Activated naive CD8-positive, alpha-beta T cell treated with anti-CD3 and anti-CD28 coated beads, Interleukin-2, amount 10 ng/mL, durations not matched to agents 7 days and 5 days (primary cell): ENCODE measurements around the gene GABRR3. TPM values are rescaled to one million over a fixed set of nuclear protein-coding genes. Genes with fewer than 3 reads are reported as not detected.
"Not testable (repeated sequence)": the region's sequence is repeated elsewhere in the genome, so short reads cannot be mapped to it uniquely, and the experiment has no call there.

Experiments
- ATAC-seq: fragments of 150-1000 bp; cut with Tn5 transposase; one replicate; pipeline ENCODE4 v1.10.0; 2021; ENCODE audit warnings: low read depth, moderate library complexity
- POLR2A ChIA-PET: fragments of 350-600 bp; sonication (Branson Sonifier 250); formaldehyde crosslinking; loops from one replicate; lab custom pipeline; 2021; ENCODE audit warnings: antibody characterized with exemption; lab: Charles Lee
- DNase-seq: peaks from one replicate; pipeline ENCODE4 v3.0.0; 2021
- H3K27ac Mint-ChIP-seq: one replicate; pipeline ENCODE4 v1.8.0; 2022; ENCODE audit warnings: mild to moderate bottlenecking, mixed read lengths
- H3K27me3 Mint-ChIP-seq: one replicate; pipeline ENCODE4 v1.8.0; 2022; ENCODE audit warnings: mild to moderate bottlenecking, moderate library complexity, mixed read lengths
- H3K36me3 Mint-ChIP-seq: one replicate; pipeline ENCODE4 v1.8.0; 2021; ENCODE audit warnings: mild to moderate bottlenecking, mixed read lengths
- H3K4me1 Mint-ChIP-seq: one replicate; pipeline ENCODE4 v1.8.0; 2021; ENCODE audit warnings: mixed read lengths
- H3K4me3 Mint-ChIP-seq: one replicate; pipeline ENCODE4 v1.8.0; 2022; ENCODE audit warnings: mild to moderate bottlenecking, moderate library complexity, mixed read lengths
- H3K9me3 Mint-ChIP-seq: one replicate; pipeline ENCODE4 v1.8.0; 2021; ENCODE audit warnings: mixed read lengths
- total RNA-seq, 2 experiments: library from RNA; stranded (reverse); gene quantifications; one replicate each; pipeline ENCODE4 v1.2.3, GENCODE V29; 2021

The GABRR3 gene
- total RNA-seq, 2 experiments from 2014 or later, result not detected

DNA sequence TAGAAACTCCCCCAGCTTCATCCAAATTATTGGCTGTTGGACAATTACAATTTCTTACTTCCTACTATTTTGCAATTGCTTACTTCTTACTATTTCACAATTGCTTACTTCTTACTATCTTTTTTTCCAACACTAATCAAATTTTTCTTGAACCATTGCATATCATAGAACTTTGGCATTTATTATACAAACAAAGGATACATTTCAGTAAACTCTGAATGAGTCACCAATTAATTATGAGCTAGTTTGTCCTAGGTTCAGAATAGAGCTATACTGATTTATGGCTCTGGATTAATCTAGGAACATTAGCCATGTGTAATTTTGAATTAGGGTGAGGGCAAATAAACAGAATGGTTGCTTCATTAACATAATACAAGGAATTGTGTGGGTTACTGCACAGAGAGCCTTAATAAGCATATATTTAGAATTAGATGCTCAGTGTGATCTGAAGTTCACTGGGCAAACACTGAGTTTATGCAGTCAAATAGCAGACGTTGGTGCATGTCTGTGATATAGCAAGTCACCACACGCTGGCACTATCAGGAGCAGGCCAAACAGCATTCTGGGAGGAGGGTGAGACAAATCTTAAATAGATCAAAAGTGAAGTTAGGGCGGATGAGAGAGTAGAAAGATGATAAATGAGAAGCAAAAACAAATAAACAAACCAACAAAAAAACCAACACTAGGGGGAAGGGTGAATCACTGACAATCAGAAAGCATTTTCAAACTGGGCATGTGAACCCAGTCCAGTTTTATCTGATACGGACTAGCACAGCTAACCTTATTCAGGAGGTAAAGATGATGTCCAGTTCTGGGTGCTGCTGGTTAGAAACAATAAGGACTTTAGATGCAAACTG, 21.5 kb downstream of the GABRR3 start:
- no peaks in the 10 kb centered on the region for H3K36me3 Mint-ChIP-seq
- ATAC-seq (no peak), DNase-seq (no peak)
- no peaks in the 10 kb centered on the region for H3K9me3 Mint-ChIP-seq
- H3K27ac Mint-ChIP-seq, result no peak overlapping the region
- no peak overlapping the region for H3K4me3 Mint-ChIP-seq
- H3K27me3 Mint-ChIP-seq, result peaks cover 13% of the 10 kb centered on the region
- peaks cover 6% of the 10 kb centered on the region for H3K4me1 Mint-ChIP-seq
- POLR2A ChIA-PET, result no interaction called here

- POLR2A ChIA-PET, result no interaction called here
- Mint-ChIP-seq H3K27me3 (peaks cover 13% of the 10 kb centered on the region), H3K4me3 (no peak overlapping the region), H3K27ac (no peak overlapping the region), H3K4me1 (peaks cover 6% of the 10 kb centered on the region), H3K36me3 (no peaks in the 10 kb centered on the region), H3K9me3 (no peaks in the 10 kb centered on the region)
- ATAC-seq (no peak), DNase-seq (no peak)
These were observed 22.1 kb downstream of the GABRR3 start for GRCh38 chr3:98012979-98013378.

DNA sequence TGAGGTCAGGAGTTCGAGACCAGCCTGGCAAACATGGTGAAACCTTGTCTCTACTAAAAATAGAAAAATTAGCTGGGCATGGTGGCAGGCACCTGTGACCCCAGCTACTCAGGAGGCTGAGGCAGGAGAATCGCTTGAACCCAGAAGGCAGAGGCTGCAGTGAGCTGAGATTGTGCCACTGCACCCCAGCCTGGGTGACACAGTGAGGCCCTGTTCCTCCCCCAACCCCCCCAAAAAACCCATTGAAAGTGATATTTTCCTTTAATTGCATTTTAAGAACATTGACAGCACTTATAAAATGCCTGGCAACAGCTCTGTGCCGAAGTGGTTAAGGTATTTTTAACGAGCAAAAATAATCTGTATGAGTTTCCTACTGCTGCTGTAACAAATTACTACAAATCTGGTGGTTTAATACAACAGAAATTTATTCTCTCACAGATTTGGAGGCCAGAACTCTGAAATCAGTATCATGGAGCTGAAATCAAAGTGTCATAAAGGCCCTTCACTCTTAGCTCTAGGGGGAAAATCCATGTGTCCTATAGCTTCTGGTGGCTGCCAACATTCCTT, 24.1 kb downstream of the GABRR3 start:
- POLR2A ChIA-PET, DNase-seq, H3K9me3 Mint-ChIP-seq, ATAC-seq, H3K36me3 Mint-ChIP-seq, H3K4me3 Mint-ChIP-seq, H3K27ac Mint-ChIP-seq: not testable (repeated sequence)
- Mint-ChIP-seq H3K4me1 (peaks cover 15% of the 10 kb centered on the region), H3K27me3 (peaks cover 15% of the 10 kb centered on the region)

GRCh38 chr3:98010194-98010882, 24.8 kb downstream of the GABRR3 start:
- Mint-ChIP-seq H3K27me3 (peaks cover 12% of the 10 kb centered on the region), H3K36me3 (peaks cover 2% of the 10 kb centered on the region), H3K27ac (no peak overlapping the region), H3K9me3 (no peaks in the 10 kb centered on the region), H3K4me3 (no peak overlapping the region), H3K4me1 (peaks cover 15% of the 10 kb centered on the region)
- POLR2A ChIA-PET, result no interaction called here
- DNase-seq, result no peak
- ATAC-seq, result no peak

- H3K4me1 Mint-ChIP-seq, result peaks cover 21% of the 10 kb centered on the region
- H3K27ac Mint-ChIP-seq, result no peak overlapping the region
- ATAC-seq, result no peak
- no peak overlapping the region for H3K4me3 Mint-ChIP-seq
- peaks cover 3% of the 10 kb centered on the region for H3K36me3 Mint-ChIP-seq
- peaks cover 2% of the 10 kb centered on the region for H3K9me3 Mint-ChIP-seq
- no peak for DNase-seq
- H3K27me3 Mint-ChIP-seq, result peaks cover 10% of the 10 kb centered on the region
- POLR2A ChIA-PET, result interaction anchor here (0.7 to 0.9 kb wide), 2 partner anchors 49 to 205 kb away, joined by 3 to 5 read pairs; no protein-coding TSS in a partner anchor
These were observed 26.3 kb downstream of the GABRR3 start for GRCh38 chr3:98008855-98009254.

DNA sequence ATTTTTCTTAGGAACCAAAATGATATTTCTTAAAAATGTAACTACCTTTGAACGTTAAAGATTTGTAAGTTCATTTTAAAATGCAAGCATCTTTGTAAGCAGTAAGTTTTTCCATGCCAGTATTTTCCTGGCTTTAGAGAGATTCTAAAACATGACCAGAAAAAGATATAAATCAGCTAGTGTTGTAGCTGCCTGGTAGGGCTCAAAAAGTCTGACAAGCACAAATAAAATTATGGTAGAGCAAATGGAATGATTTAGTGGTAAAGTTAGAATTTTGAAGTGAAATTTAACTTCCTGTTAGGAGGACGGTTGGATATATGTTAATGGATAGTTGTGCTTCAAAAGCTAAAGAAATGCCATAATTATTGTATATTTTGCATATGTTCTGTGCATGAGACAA, 29.7 kb downstream of the GABRR3 start:
- no peak overlapping the region for H3K4me3 Mint-ChIP-seq
- POLR2A ChIA-PET, result no interaction called here
- DNase-seq (no peak), ATAC-seq (no peak)
- H3K27ac Mint-ChIP-seq, result no peak overlapping the region
- H3K36me3 Mint-ChIP-seq, result peaks cover 6% of the 10 kb centered on the region
- H3K27me3 Mint-ChIP-seq, result peaks cover 2% of the 10 kb centered on the region
- H3K9me3 Mint-ChIP-seq, result peaks cover 5% of the 10 kb centered on the region
- peaks cover 28% of the 10 kb centered on the region for H3K4me1 Mint-ChIP-seq

DNA sequence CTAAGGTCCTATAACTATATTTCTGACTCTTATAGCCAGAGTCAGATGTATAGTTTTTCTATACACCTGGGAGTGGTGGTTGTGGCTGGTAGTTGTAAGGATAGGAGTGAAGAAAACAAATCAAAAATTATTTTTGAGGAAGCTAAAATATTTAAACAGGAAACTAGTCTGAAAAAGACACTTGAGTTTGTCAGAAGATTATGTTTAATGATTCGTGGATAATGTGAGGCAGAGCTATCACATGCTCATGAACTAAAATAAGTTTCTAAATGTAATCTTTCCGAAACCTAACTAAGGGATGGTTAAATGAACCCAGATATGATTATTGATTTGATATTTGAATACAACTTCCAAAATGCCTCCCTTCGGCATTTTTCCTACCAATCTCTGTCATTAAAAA, 30.4 kb downstream of the GABRR3 start:
- DNase-seq (no peak), ATAC-seq (no peak)
- Mint-ChIP-seq H3K36me3 (peaks cover 6% of the 10 kb centered on the region), H3K27me3 (peaks cover 2% of the 10 kb centered on the region), H3K4me1 (peaks cover 28% of the 10 kb centered on the region), H3K4me3 (no peak overlapping the region), H3K27ac (no peak overlapping the region), H3K9me3 (peaks cover 5% of the 10 kb centered on the region)
- POLR2A ChIA-PET, result no interaction called here

- Mint-ChIP-seq H3K27me3 (peaks cover 2% of the 10 kb centered on the region), H3K4me3 (peak overlapping the region; percentile 43), H3K4me1 (peaks cover 22% of the 10 kb centered on the region), H3K36me3 (peaks cover 6% of the 10 kb centered on the region), H3K27ac (peak overlapping the region; percentile 72), H3K9me3 (peaks cover 5% of the 10 kb centered on the region)
- POLR2A ChIA-PET, result no interaction called here
- ATAC-seq, result peak; percentile 74
- DNase-seq, result no peak
These were observed 31.7 kb downstream of the GABRR3 start for GRCh38 chr3:98003306-98003969.

GRCh38 chr3:98002717-98003116, 32.4 kb downstream of the GABRR3 start:
- DNase-seq, result no peak

GRCh38 chr3:97999994-98000393, 35.1 kb downstream of the GABRR3 start:
- POLR2A ChIA-PET, result no interaction called here
- H3K4me1 Mint-ChIP-seq, result peaks cover 13% of the 10 kb centered on the region
- H3K9me3 Mint-ChIP-seq, result peaks cover 5% of the 10 kb centered on the region
- H3K36me3 Mint-ChIP-seq, result peaks cover 4% of the 10 kb centered on the region
- DNase-seq (no peak), ATAC-seq (no peak)
- H3K27ac Mint-ChIP-seq, result no peak overlapping the region
- H3K4me3 Mint-ChIP-seq, result no peak overlapping the region
- H3K27me3 Mint-ChIP-seq, result peaks cover 2% of the 10 kb centered on the region

More at GRCh38 chr3:98002717-98003116, 32.4 kb downstream of the GABRR3 start:
- no peak for ATAC-seq
- POLR2A ChIA-PET, result no interaction called here
- Mint-ChIP-seq H3K27me3 (peaks cover 2% of the 10 kb centered on the region), H3K9me3 (peaks cover 5% of the 10 kb centered on the region), H3K27ac (no peak overlapping the region), H3K36me3 (peaks cover 6% of the 10 kb centered on the region), H3K4me1 (peaks cover 22% of the 10 kb centered on the region), H3K4me3 (no peak overlapping the region)

GRCh38 chr3:97999103-97999502, 36.0 kb downstream of the GABRR3 start:
- POLR2A ChIA-PET, result no interaction called here
- Mint-ChIP-seq H3K9me3 (peaks cover 4% of the 10 kb centered on the region), H3K27ac (no peak overlapping the region), H3K4me1 (peaks cover 8% of the 10 kb centered on the region), H3K36me3 (peaks cover 4% of the 10 kb centered on the region), H3K4me3 (no peak overlapping the region), H3K27me3 (peaks cover 2% of the 10 kb centered on the region)
- ATAC-seq, result no peak
- DNase-seq, result no peak

DNA sequence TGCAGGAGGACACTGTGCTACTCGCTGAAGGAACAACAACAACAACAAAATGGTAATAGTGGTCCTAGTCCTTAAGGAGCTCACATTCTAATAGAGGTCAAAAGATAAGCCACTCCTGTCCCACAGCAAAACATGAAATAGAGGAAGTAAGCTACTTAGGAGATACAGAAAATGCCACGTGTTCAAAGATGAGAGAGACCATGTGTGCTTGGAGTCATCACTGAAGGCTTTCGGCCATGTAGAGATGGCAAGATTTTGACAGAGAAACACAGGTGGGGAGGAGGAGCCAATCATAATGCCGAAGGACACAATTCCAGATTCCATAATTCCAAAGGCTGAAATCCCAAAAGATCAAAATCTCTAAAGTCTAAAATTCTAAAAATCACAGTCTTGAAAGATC, 38.1 kb downstream of the GABRR3 start:
- POLR2A ChIA-PET, result no interaction called here
- no peaks in the 10 kb centered on the region for H3K4me1 Mint-ChIP-seq

GRCh38 chr3:97994328-97994945, 40.7 kb downstream of the GABRR3 start:
- Mint-ChIP-seq H3K9me3 (no peaks in the 10 kb centered on the region), H3K4me3 (no peak overlapping the region), H3K4me1 (peaks cover 16% of the 10 kb centered on the region), H3K27me3 (peaks cover 8% of the 10 kb centered on the region), H3K36me3 (no peaks in the 10 kb centered on the region), H3K27ac (no peak overlapping the region)
- POLR2A ChIA-PET, result no interaction called here
- DNase-seq (no peak), ATAC-seq (no peak)

More for the DNA sequence above, 38.1 kb downstream of the GABRR3 start:
- H3K4me3 Mint-ChIP-seq, result no peak overlapping the region
- ATAC-seq (no peak), DNase-seq (no peak)
- H3K9me3 Mint-ChIP-seq, result peaks cover 4% of the 10 kb centered on the region
- H3K27ac Mint-ChIP-seq, result no peak overlapping the region
- no peaks in the 10 kb centered on the region for H3K36me3 Mint-ChIP-seq
- peaks cover 8% of the 10 kb centered on the region for H3K27me3 Mint-ChIP-seq
